ENCODE results near the gene DDX3X.

GRCh38 chrX:41338436-41338835 lies 4.5 kb downstream of the DDX3X start:
- TF ChIP-seq CTCF (IDR thresholded peaks at IDR 0.05) (no peak), POLR2A (IDR thresholded peaks at IDR 0.05) (no peak)
